CD14-positive monocyte (primary cell): Measurements from ENCODE around the gene RCOR1. TPM values are rescaled to one million over a fixed set of nuclear protein-coding genes. Genes with fewer than 3 reads are reported as not detected.

Experiments
- DNase-seq, 3 donors: peaks; one replicate each; pipeline ENCODE4 v3.0.0-alpha.2; 2011 to 2022
- H2AFZ ChIP-seq: 2 replicates; pipeline ENCODE4 v1.6.0; 2012; ENCODE audit warnings: mild to moderate bottlenecking, low read depth, low read length, inconsistent platforms; ENCODE audit not compliant: insufficient read depth, poor library complexity, severe bottlenecking
- H3K27ac ChIP-seq, 2 donors: 1 replicate in 1 of 2; 2 replicates in 1 of 2; pipeline ENCODE4 v1.5.1; 2012 to 2013; ENCODE audit warnings: low read length in 2 of 2, control low read depth in 1 of 2, inconsistent platforms in 1 of 2, low read depth in 1 of 2, mild to moderate bottlenecking in 1 of 2
- H3K27me3 ChIP-seq, 2 donors: one replicate each; pipeline versions ENCODE4 v1.6.0 to v1.6.1; 2011 to 2013; ENCODE audit warnings: low read length in 2 of 2; ENCODE audit not compliant: control insufficient read depth in 2 of 2, insufficient read depth in 2 of 2
- H3K36me3 ChIP-seq, 2 donors: replicated peaks in 1 of 2; 1 replicate in 1 of 2; 2 replicates in 1 of 2; pipeline versions ENCODE4 v1.5.1 to v1.6.1; 2012 to 2013; ENCODE audit warnings: low read length in 2 of 2, control low read depth in 1 of 2, inconsistent platforms in 1 of 2, mild to moderate bottlenecking in 1 of 2; ENCODE audit not compliant: insufficient read depth in 2 of 2, control insufficient read depth in 1 of 2
- H3K4me1 ChIP-seq, 2 donors: 1 replicate in 1 of 2; 2 replicates in 1 of 2; pipeline versions ENCODE4 v1.5.1 to v1.6.1; 2012 to 2013; ENCODE audit warnings: low read length in 2 of 2, control low read depth in 1 of 2, inconsistent platforms in 1 of 2, mild to moderate bottlenecking in 1 of 2, moderate library complexity in 1 of 2; ENCODE audit not compliant: insufficient read depth in 2 of 2, control insufficient read depth in 1 of 2
- H3K4me2 ChIP-seq: replicated peaks from 2 replicates; pipeline ENCODE3; 2012; ENCODE audit warnings: low read length, moderate library complexity, mild to moderate bottlenecking; ENCODE audit not compliant: poor library complexity, severe bottlenecking; ENCODE audit errors: extremely low read depth
- H3K4me3 ChIP-seq, 3 experiments: fragments of 200-600 bp in 1 of 3; sonication (generic) in 1 of 3; replicated peaks in 1 of 3; 1 replicate in 2 of 3; 2 replicates in 1 of 3; pipeline ENCODE4 v1.5.1; 2011 to 2013; ENCODE audit warnings: low read length in 3 of 3, mild to moderate bottlenecking in 3 of 3, control low read depth in 2 of 3, low read depth in 2 of 3, inconsistent platforms in 1 of 3, moderate library complexity in 1 of 3
- H3K79me2 ChIP-seq: 2 replicates; pipeline ENCODE4 v1.6.0; 2012; ENCODE audit warnings: mild to moderate bottlenecking, control low read depth, inconsistent platforms, low read length, moderate library complexity; ENCODE audit not compliant: insufficient read depth
- H3K9ac ChIP-seq: 2 replicates; pipeline ENCODE4 v1.6.0; 2017; ENCODE audit warnings: low read length, mild to moderate bottlenecking; ENCODE audit not compliant: insufficient read depth, poor library complexity, severe bottlenecking
- H3K9me3 ChIP-seq, 2 donors: replicated peaks in 1 of 2; 1 replicate in 1 of 2; 2 replicates in 1 of 2; pipeline versions ENCODE4 v1.5.1 to v1.6.1; 2012 to 2013; ENCODE audit warnings: low read length in 2 of 2, control low read depth in 1 of 2; ENCODE audit not compliant: control insufficient read depth in 1 of 2, insufficient read depth in 1 of 2
- H4K20me1 ChIP-seq: 2 replicates; pipeline ENCODE4 v1.6.0; 2012; ENCODE audit warnings: mild to moderate bottlenecking, low read length, control low read depth, moderate library complexity; ENCODE audit not compliant: insufficient read depth
- H3K27ac Mint-ChIP-seq, 7 donors: one replicate each; pipeline ENCODE4 v1.8.0; 2020; ENCODE audit warnings: mild to moderate bottlenecking in 7 of 7, mixed read lengths in 7 of 7, moderate library complexity in 6 of 7, inconsistent platforms in 2 of 7
- H3K27me3 Mint-ChIP-seq, 3 donors: one replicate each; pipeline ENCODE4 v1.8.0; 2021 to 2022; ENCODE audit warnings: low read depth in 3 of 3, mild to moderate bottlenecking in 3 of 3, mixed read lengths in 3 of 3, moderate library complexity in 3 of 3, inconsistent platforms in 1 of 3
- H3K36me3 Mint-ChIP-seq, 2 donors: one replicate each; pipeline ENCODE4 v1.8.0; 2020; ENCODE audit warnings: mixed read lengths in 2 of 2, inconsistent platforms in 1 of 2, mild to moderate bottlenecking in 1 of 2
- H3K4me1 Mint-ChIP-seq: one replicate; pipeline ENCODE4 v1.8.0; 2020; ENCODE audit warnings: mild to moderate bottlenecking, mixed read lengths
- H3K4me3 Mint-ChIP-seq, 2 donors: one replicate each; pipeline ENCODE4 v1.8.0; 2020; ENCODE audit warnings: mild to moderate bottlenecking in 2 of 2, mixed read lengths in 2 of 2, moderate library complexity in 1 of 2
- H3K9me3 Mint-ChIP-seq, 7 donors: one replicate each; pipeline ENCODE4 v1.8.0; 2020 to 2022; ENCODE audit warnings: mixed read lengths in 7 of 7, mild to moderate bottlenecking in 6 of 7, moderate library complexity in 6 of 7, inconsistent platforms in 2 of 7
- WGBS: methylation state at CpG from one replicate; pipeline ENCODE4 v1.1.5; 2013; ENCODE audit warnings: missing lambda C conversion rate; ENCODE audit not compliant: insufficient coverage; 5-methylcytosine and 5-hydroxymethylcytosine counted together
- intact Hi-C, 2 donors: fragments of 100-400 bp; cut with micrococcal nuclease; formaldehyde crosslinking; loops; one replicate each; pipeline versions ENCODE4 v1.15.0 to v1.15.1; 2023
- polyA plus RNA-seq, 3 donors: library from polyadenylated mRNA; depleted of rRNA in 1 of 3; unstranded in 2 of 3; stranded (reverse) in 1 of 3; fragments of 300-500 nt in 2 of 3; fragments of >200 nt in 1 of 3; fragmentation: Illumina TruSeq in 2 of 3; gene quantifications; 1 replicate in 2 of 3; 2 replicates in 1 of 3; pipeline ENCODE4 v1.2.3, GENCODE V29; 2012 to 2021
- TF ChIP-seq, protein P1 (sequence below): fragments of 200-600 bp; IDR thresholded peaks from one replicate; pipeline ENCODE4 v1.8.0; 2022; ENCODE audit warnings: antibody characterized with exemption, mild to moderate bottlenecking

Gene RCOR1
- polyA plus RNA-seq, 3 donors: 2.1 to 36.6 (median 2.3) TPM

DNA sequence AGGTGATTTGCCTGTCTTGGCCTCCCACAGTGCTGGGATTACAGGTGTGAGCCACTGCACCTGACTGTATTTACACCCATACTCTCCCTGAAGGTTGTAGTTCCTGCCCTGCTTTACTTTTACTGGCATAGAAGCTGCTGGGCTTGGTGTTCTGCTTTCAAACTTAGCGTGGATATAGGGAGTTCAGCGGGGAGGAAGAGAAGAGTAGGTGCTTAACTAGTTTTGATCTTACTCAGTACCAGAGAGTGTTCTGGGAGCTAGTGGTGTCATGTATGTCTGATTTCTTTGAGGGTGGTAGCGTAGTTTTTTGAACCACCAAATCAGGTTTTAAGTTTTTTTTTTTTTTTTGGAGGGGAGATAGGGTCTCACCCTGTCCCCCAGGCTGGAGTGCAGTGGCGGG is 13.8 kb downstream of the RCOR1 start:
- no peaks in the 10 kb centered on the region for H3K9me3 ChIP-seq
- peaks cover under 1 to 22% of the 10 kb centered on the region in 2 donors for H3K36me3 ChIP-seq
- peaks cover 99% of the 10 kb centered on the region for H4K20me1 ChIP-seq
- peaks cover 99% of the 10 kb centered on the region for H3K79me2 ChIP-seq
- intact Hi-C loops: no loop called here
- H3K4me3 ChIP-seq: no peak overlapping the region
- H3K4me1 Mint-ChIP-seq: peaks cover 31% of the 10 kb centered on the region
- peak overlapping the region in 4 of 7 donors; percentile 3 to 68 (median 46) for H3K27ac Mint-ChIP-seq
- H3K4me3 Mint-ChIP-seq: no peak overlapping the region
- WGBS: 67% methylated on average over 3 of the region's 4 CpGs
- H3K4me2 ChIP-seq: no peak overlapping the region
- H3K27me3 ChIP-seq: no peaks in the 10 kb centered on the region
- TF ChIP-seq, protein P1, sequence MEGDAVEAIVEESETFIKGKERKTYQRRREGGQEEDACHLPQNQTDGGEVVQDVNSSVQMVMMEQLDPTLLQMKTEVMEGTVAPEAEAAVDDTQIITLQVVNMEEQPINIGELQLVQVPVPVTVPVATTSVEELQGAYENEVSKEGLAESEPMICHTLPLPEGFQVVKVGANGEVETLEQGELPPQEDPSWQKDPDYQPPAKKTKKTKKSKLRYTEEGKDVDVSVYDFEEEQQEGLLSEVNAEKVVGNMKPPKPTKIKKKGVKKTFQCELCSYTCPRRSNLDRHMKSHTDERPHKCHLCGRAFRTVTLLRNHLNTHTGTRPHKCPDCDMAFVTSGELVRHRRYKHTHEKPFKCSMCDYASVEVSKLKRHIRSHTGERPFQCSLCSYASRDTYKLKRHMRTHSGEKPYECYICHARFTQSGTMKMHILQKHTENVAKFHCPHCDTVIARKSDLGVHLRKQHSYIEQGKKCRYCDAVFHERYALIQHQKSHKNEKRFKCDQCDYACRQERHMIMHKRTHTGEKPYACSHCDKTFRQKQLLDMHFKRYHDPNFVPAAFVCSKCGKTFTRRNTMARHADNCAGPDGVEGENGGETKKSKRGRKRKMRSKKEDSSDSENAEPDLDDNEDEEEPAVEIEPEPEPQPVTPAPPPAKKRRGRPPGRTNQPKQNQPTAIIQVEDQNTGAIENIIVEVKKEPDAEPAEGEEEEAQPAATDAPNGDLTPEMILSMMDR: no peak
- no peaks in the 10 kb centered on the region for H3K9me3 Mint-ChIP-seq
- H3K36me3 Mint-ChIP-seq: peaks cover 18 to 36% of the 10 kb centered on the region in 2 donors
- peaks cover 8 to 9% of the 10 kb centered on the region in 2 donors for H3K4me1 ChIP-seq
- peak overlapping the region in 1 of 2 donors; percentile 36 for H3K27ac ChIP-seq
- H3K27me3 Mint-ChIP-seq: no peaks in the 10 kb centered on the region
- no peak overlapping the region for H2AFZ ChIP-seq
- no peak for DNase-seq
- H3K9ac ChIP-seq: no peak overlapping the region

DNA sequence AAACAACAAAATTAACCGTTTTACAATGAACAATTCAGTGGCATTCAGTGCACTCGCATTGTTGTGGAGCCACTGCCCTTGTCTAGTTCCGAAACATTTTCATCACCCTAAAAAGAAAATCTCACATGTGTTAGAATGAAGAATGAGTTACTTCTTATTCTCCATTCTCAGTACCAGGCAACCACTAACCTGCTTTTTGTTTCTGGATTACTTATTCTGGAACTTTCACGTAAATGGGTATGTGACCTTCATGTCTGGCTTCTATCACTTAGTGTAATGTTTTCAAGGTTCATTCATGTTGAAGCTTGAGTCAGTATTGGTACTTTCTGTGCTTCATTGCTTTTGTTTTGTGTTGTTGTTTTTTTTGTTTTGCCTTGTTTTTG is 15.6 kb downstream of the RCOR1 start:
- Histone ChIP-seq H3K4me3 (no peak overlapping the region), H3K27me3 (no peaks in the 10 kb centered on the region), H3K4me2 (no peak overlapping the region), H3K4me1 (peaks cover 8 to 9% of the 10 kb centered on the region in 2 donors), H2AFZ (no peak overlapping the region), H4K20me1 (peaks cover 99% of the 10 kb centered on the region), H3K9me3 (no peaks in the 10 kb centered on the region), H3K79me2 (peaks cover 99% of the 10 kb centered on the region), H3K9ac (no peak overlapping the region), H3K36me3 (peaks cover 0 to 35% of the 10 kb centered on the region in 2 donors), H3K27ac (no peak overlapping the region)
- WGBS: no CpG with 5 or more reads among the region's 4 CpGs
- H3K27me3 Mint-ChIP-seq: no peaks in the 10 kb centered on the region
- H3K36me3 Mint-ChIP-seq: peaks cover 19 to 49% of the 10 kb centered on the region in 2 donors
- H3K9me3 Mint-ChIP-seq: no peaks in the 10 kb centered on the region
- intact Hi-C loops: no loop called here
- no peak overlapping the region for H3K4me3 Mint-ChIP-seq
- no peak for DNase-seq
- peak overlapping the region in 4 of 7 donors; percentile 23 to 48 (median 36) for H3K27ac Mint-ChIP-seq
- TF ChIP-seq, protein P1: no peak
- H3K4me1 Mint-ChIP-seq: peaks cover 23% of the 10 kb centered on the region
